Mucosa of gallbladder (tissue), 1 donor: ENCODE results near the gene SRSF1. TPM values are rescaled to one million over a fixed set of nuclear protein-coding genes. Genes with fewer than 3 reads are reported as not detected.
"Not testable (repeated sequence)": the region's sequence is repeated elsewhere in the genome, so short reads cannot be mapped to it uniquely, and the experiment has no call there.

Source experiments
- DNase-seq: peaks from one replicate; pipeline ENCODE4 v3.0.0-alpha.2; 2020; ENCODE audit warnings: low spot score
- total RNA-seq: library from RNA; stranded (reverse); gene quantifications from one replicate; pipeline ENCODE4 v1.2.1, GENCODE V29; 2021
- donor health status: DM: no; HTN: no; CAD: no.

Gene SRSF1
- total RNA-seq, 1 donor from 2014 or later = 187 TPM

DNA sequence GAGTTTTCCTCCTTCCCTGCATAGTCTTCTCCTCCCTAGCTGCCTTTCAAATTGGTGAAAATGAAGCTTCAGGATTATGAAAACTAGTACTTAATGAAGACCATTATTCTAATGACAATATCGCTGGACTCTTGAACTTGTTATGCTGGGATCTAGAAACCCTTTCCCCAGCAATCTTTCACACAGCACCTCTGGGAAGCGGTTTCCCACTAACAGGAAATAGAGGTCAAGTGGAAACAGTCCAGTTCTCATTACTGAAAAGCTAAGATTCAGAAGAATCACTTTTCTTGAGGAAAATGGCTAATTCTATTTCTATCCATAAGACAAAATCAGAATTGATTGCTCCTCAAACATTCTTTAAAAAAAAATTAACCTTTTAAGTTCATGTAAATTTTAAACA is 17.0 kb downstream of the SRSF1 start:
- no peak for DNase-seq

DNA sequence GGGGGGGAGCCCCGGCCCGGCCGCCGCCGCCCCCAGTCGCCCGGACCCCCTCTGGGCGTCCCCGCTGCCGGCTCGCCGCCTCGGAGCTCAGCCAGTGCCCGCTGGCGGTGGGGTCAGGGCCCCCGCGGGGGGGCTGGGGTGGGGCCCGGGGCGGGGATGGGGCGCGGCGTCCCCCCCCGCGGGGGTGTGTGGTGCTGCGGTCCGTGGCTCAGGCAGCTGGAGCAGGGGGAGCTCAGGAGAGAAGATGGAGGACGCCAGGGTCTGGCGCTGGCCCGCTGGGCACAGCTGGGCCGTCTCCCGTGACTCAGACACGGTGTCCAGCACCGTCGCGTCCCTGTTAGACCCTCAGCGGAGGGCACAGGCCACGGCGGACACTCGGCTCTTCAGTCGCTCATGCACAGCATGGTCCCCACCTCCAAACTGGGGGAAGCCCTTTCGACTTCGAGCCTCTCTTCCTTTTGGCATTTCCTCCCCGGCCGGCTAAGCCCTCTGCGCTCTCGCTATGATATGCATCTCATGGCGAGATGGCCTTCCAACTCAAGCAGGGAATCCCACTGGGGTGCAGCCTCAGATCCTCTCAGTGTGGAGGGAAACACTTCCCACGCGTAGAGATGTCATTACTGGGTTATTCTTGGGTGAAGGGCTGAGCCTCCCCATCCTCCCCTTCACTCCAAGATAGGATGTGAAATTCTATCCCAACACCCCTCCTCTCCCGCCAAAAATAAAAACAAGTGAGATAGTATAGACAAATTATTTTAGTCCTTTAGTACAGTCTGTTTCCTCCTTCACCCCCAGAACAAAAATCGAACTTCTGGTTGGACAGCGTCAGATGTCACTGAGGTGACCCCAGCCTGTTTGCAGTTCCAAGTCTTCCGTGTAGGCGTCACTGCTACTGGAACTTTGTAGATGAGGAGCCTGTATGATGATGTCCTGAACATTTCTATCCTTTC is 18.5 kb downstream of the SRSF1 start:
- DNase-seq = peak; percentile 58

DNA sequence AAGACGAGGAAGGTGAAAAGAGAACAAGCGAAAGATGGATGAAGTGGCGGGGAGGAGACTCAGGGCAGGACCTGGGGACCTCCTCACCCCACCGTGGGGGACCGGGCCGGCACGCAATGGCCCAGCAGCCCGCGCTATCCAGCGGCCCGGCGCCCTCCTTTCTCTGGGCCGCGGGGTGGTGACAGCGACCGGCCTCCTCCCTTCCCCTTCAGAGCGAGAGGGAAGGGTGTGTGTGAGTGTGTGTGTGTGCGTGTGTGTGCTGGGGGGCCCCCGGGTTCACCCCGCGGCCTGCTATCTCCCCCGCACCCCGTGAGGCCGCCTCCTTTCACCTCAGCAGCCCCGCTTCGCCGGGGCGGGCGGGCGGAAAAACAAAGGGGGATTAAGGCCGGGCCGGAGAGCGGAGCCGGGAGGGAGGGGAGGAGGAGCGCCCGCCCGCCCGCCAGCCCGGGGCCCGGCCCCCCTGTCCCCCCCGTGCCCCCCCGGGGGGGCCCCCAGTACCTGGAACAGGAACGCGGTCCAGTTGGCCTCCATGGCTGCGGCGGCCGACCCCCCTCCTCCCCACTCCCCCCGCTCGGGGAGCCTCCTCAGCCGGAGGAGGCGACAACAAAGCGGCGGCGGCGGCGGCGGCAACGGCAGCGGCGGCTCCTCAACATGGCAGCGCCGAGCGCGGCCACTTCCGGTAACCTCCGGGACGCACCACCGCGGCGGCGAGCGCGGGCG is 19.3 kb downstream of the SRSF1 start, which contains the start of gene VEZF1:
TSS of gene VEZF1 (minus strand) at position 674 of the 720 bp plus-strand sequence. CDS start at position 531, 143 bp downstream.
- peak; percentile 68 for DNase-seq

DNA sequence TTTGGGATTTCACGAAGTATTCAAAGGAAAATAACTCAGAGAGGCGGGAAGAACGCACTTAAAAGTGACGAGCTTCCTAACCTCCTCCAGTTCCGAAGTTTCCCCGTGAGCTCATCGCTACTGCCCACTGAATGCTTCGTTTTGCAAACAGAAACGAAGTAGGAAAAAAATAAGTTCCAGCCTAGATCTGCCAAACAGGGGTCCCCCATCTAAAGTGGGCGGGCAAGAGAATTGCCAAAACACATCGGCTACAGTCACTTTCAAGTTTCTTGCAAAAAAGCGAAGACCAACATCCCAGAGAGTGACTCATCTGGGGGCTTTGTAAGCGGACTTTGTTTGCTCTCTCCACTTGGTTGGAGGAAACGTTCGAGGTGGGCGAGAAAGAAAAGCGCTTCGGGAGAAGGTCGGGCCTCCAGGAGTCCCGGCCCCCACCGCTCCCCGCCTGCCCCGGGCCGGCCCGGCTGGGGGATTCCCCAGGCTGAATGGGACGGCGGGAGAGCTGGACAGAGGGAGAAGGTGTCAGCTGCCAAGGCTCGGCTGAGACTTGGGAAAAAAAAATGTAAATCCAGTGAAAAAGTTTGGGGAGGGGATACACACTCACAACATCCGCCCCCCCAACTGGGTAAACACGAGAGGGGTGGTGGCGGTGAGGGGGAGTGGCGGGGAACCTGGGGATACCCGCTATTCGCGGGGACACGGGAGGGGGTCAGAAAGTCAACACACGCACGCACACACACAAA is 20.0 kb downstream of the SRSF1 start:
- DNase-seq = peak; percentile 29

DNA sequence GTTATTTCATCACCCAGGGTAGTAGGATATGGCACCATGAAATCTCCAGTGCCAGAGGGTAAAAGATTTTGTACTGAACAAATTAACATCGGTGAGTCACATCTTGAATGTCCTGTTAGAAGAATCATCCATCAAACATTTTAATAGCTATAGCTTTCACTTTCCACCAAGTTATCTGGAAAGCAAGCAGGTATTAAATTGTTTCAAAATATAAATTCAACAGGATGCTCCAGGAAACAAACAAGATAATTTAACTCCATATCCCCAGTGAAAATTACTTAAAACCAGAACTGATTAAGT is 21.4 kb downstream of the SRSF1 start:
- DNase-seq = no peak

DNA sequence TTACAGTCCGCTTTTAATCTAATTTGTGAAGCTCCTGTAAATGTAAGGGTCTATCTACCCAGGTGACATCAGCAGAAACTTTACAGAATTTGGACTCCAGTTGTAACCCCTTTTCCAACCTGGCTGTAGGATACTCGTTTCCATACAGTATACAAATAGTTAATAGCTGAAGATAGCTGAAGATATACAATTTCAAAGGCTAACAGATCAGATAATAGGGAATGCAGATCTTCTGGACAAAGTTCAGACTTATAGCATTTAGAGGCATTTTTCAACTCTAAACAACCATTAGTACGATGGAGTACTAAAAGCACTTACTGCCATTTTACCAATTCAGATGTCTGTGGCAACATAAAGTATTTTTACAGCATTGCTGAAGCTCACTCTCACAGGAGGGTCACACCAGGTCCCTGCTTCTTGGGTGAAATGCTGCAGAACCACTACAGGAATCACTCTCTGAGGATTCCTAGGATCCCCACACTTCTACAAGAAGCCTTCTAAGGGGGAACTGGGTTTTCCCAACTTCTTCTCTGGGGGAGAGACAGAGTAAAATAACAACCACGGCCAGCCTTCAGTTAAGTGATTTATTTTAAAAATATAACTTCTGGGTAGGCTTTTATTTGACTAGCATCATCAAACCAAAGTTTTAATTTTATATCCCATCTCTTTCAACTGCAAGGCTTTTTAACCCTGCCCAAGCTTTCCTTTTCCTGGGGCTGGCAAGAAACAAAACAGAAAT is 21.9 kb downstream of the SRSF1 start:
- DNase-seq = no peak

DNA sequence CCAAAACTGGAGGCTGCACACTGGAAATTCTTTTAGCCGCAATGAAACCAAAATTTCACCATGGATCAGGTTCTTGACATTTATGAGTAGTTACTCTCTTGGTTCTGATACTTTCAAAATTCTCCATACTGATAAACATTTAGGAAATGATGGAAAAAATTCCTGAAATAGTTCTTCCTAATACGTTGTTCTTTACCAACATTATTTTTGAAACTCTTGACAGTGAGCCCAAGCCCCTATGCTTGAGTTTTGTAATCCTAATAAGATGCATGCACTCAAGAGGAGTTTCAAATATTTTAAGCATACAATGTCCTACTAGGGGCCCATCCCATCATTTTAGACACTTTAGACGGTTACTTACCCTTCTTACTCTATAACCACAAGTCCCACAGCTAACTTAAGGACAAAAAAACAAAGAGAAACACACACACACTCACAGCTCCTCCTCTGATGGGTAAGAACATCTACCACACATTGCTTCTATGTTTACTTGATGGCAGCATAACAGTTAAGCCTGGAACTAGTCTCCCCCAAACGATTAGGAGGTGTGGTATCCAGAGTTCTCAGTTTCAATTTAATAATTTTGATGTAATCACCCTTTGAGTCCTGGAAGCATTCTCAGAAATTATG is 22.7 kb downstream of the SRSF1 start:
- no peak for DNase-seq

DNA sequence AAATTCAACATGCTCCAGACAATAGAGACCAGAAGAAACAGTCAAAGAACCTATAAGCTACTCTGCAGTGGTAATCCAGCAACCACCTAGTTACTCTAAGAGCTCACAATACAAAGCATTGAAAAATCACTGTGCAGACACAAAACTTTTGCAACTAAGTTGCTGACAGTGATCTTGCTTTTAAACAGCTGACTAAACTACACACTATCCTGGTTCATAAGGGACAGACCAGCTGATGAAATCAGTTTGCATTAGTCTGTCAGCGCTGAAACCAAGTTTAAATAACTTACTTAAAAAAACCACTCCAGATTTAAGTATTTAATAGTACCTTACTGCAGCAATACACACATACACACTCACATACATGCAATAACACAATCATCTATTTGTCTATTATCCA is 23.6 kb downstream of the SRSF1 start:
- no peak for DNase-seq

DNA sequence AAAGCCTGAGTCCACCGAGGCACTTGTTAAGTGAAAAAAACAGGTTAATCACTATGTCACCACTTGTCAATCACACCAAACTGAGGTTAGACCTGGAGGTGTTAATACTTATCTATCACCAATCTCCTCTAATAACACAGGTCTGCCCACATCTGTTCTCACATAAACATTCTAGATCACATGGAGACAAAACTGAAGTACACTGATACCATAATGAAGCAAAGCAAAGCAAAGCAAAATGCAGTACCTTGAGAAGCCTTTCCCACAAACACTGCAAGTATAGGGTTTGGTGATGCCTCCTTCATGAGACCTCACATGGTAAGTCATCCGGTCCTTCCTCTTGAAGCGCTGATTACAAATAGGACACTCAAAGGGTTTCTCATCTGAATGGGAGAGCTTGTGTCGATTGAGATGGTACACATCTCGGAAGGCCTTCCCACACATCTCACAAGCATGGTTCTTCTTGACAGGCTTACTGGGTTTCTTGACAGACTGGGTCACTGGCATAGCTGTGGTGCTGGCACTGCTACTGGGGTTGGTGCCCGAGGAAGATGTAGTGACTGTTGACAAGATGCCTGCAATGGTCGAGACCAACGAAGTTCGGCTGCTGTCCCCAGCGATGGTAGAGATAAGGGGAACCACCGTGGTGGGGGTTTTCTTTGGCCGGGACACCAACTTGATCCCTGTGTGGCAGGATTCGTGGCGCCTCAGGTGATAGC is 24.4 kb downstream of the SRSF1 start:
- DNase-seq = no peak

DNA sequence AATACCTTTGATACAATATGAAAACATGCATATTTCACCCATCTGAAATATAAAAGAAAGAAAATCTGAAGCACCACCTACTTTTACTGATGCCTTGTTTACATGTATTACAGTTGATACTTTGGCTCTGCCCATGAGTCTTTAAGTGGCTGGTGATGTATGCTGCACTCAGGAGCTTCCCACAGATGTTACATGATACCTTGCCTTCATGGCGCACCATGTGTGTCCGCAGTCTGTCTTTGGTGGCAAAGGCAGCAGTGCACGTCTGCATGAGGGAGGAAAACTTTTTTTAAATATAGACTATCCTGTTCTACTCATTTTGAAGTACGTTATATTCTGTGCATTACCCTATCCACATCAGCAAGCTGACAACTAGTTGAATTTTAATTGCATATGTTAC is 26.5 kb downstream of the SRSF1 start:
- no peak for DNase-seq

DNA sequence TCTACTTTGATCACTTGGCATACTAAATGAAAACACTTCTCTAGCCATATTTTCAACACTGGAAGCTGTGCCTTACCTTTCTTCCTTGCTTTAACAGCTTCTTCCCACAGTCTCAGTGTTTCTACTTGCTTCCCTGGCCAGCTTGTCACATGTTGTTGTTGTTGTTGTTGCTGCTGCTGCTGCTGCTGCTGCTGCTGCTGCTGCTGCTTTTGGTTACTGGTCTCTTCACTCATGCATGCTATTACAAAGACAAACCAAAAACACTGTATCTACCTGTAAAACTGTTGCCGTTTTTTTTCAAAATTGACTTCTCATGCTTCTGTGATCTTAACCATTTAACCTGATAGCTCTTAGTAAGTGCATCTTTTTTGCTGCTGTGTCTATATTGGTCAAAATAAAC is 28.0 kb downstream of the SRSF1 start:
- DNase-seq = no peak

DNA sequence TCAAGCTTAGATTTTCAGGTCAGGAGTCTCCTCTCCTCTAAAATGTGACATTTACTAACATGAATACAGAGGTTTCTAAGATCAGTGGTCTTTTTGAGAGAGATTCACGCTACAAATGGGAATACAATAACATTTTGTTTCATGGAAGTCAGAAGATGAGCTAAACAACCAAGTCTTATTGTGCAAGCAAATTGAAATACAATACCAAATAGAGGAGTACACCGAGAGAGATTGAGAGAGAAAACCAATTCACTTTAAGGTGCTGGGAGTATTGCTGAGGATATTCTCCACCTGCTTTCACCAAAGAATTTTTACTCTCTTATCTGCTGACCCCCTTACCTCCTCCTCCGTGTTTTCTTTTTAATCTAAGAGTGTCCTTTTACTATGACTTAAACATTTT is 30.5 kb downstream of the SRSF1 start:
- DNase-seq = no peak

DNA sequence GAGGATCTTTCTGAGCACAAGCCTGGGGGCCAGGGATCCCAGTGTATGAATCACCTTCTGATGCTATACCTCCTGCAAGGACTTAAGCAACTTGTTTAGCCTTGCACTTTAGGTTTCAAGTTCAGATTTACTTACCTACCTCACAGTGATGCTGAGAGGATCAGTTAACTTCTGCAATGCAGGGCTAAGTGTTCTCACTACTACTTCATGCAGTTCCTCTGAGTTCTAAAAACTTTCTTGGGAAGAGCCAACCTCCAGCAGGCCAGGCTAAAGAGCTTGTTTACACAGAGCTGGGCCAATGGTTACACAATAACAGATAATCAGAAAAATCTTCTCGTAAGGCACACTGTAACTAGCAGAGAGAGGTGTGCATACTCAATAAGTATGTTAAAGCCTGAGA is 32.0 kb downstream of the SRSF1 start:
- DNase-seq = no peak

DNA sequence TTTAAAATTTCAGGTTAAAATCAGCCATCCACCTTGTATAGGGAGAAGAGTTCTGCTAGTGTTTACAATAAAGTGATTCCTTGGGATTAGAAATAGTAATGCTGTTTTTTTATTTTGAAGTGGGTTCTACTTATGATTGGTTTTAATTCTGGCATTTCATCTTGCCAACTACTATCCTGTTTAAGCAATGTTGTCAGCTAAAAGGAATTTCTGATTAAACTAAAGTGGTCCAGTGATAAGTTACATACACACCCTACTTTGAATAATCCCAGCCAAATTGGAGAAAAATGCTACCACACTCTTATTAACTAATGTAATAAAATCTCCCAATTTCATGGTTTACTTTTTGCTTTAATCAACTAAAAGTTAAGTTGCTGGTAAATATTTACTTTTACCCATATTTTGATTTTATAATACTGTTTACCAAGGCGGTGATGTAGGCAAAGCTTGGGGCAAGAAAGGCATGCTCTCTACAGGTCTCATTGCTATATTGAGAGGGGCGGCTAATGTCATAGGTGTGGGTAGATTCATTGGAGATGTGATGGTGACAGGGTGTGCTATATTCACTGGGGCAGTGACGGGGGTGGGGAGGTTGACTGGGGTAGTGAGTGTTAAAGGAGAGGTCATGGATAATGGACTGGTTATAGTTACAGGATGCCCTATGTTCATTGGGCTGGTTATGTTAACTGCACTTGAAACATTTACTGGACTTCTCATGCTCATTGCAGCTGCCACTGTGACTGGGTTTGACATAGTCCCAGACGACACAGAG is 32.8 kb downstream of the SRSF1 start:
- not testable (repeated sequence) for DNase-seq

DNA sequence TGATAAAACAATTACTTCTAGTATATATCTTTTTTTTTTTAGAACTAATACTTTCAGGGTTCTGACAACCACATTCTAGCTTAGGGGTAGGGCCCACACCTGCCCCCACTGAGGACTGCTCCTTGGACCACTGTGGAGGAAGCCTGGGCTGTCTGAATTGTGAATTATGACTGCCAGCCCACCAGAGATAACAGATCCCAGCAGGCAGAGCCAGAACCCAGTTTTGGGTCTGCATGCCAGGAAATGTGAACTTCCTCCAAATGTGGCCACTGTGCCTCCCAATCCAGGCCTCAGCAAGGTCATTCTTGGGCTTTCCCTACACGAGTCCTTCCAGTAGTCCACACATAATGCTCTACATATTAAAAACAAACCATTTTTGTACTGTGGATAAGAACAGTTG is 34.9 kb downstream of the SRSF1 start:
- DNase-seq = no peak

DNA sequence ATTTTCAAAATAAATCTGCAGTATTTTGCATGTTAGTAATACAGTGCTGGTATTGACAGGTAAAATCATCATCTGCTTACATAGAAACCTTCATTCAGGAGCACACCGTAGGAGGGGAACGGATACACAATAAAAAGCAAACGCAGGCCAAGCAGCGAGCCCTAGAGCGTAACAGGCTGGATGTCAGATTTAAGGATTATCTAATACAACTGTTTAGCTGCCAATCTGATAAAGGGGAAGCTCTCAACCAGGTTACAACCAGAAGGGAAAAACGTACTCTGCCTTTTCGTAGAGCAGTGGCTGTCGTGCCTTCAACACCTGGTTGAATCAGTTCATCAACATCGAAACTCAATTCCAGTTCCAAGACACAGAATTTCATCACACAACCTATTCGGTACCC is 35.5 kb downstream of the SRSF1 start:
- DNase-seq = no peak

DNA sequence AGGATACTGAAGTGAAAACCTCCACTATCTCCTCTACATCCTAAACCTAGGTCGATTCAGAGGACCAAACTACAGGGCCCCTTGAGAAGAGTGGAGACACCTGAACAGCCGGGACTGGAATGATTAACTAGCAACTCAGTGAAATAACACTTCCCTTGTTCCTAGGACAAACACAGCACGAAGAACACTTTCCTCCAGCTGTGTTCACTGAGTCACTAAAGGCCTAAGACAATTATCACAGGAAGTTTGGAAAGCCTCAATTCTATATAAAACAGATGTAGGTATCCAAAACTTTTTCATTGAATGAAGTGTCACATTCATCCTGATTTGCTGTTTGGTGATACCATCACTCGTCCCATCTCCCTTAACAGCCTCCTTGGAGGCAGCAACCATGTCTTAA is 36.3 kb downstream of the SRSF1 start:
- no peak for DNase-seq

DNA sequence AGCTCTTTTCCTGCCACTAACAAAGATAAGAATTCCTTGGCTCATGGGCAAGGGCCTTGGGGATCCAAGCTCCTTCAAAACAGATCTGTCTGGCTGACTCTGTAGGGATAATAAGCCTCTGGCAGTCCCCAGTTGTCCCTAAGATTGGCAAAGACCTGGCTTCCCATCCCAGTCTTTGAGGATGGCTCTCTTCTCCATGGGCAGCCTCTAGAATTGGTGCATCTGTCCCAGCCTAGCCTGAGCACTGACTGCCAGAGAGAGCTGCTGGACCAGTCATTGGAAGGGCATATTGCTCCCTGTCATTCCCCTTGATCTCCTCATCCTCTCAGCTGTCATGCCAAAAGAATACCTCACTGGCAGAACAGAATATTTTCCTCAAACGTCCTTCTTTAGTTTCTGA is 38.6 kb downstream of the SRSF1 start:
- no peak for DNase-seq

DNA sequence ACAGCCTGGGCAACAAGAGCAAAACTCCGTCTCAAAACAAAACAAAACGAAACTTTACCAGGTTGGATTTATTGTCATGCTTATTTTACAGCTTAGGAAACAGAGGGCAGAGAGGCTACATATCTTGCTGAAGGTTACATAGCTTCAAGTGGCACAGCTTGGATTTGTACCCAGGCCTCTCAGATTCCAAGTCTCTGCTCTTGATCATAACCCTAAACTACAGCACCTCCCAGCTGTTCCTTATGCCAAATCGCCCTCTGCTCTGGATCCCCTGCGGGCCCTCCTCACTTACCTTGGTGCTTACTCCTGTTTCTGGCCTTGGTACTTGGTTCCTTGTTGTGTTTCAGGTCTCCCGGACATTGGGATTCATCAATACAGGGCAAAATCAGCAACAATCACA is 40.2 kb downstream of the SRSF1 start:
- no peak for DNase-seq

DNA sequence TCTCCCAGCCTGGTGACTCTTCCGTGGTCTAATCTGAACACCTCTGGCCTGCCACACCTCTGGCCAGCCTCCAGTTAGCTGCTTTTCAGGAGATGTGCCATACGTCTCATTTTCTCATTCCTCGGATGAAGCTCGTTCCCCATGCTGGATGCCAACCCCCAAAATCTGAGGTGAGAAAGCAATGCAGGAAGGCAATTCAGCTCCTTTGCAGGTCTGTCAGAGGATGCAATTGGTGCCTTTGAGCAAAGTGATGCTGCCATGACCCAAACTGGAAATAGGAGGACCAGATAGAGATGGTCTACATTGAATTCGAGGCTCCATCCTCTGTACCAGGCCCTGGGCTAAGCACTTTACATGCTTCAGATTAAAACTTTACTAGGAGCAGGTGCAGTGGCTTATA is 40.8 kb downstream of the SRSF1 start:
- DNase-seq = no peak
